Epithelial cell of esophagus (primary cell): ENCODE results near the gene MYH11.
A peak's percentile ranks its signal among the peaks of the same experiment; 100 is the strongest.

ENCODE experiments used
- DNase-seq: peaks from one replicate; pipeline ENCODE4 v3.0.0; 2010; ENCODE audit warnings: low read depth
- H3K4me3 ChIP-seq: 2 replicates; pipeline ENCODE4 v1.5.1; 2011; ENCODE audit warnings: mild to moderate bottlenecking, low read length, control low read depth
- TF ChIP-seq, protein P1 (sequence below): IDR thresholded peaks from 2 replicates; pipeline ENCODE4 v1.5.1; 2011; ENCODE audit warnings: low read depth, mild to moderate bottlenecking, low read length, control low read depth, inconsistent platforms; ENCODE audit not compliant: insufficient read depth; ENCODE audit errors: missing control alignments

Gene MYH11

DNA sequence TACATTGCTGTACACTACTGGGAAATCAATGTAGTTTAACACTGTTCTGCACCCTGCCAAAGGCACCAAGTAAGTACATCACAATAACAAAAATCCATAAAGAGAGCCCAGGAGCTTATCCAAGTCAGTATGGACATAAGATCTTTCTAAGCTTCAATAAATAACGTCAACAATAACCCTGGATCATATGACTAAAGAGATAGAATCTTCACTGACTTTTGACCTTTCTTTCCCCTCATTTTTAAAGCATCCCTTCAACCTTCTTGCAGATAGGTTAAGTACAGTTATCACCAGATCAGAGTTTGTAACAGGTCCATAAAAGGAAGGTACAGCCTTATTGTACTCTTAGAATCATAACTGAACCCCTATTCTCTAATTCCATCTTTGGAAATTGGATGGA is 29.2 kb upstream of the MYH11 start:
- TF ChIP-seq, protein P1, sequence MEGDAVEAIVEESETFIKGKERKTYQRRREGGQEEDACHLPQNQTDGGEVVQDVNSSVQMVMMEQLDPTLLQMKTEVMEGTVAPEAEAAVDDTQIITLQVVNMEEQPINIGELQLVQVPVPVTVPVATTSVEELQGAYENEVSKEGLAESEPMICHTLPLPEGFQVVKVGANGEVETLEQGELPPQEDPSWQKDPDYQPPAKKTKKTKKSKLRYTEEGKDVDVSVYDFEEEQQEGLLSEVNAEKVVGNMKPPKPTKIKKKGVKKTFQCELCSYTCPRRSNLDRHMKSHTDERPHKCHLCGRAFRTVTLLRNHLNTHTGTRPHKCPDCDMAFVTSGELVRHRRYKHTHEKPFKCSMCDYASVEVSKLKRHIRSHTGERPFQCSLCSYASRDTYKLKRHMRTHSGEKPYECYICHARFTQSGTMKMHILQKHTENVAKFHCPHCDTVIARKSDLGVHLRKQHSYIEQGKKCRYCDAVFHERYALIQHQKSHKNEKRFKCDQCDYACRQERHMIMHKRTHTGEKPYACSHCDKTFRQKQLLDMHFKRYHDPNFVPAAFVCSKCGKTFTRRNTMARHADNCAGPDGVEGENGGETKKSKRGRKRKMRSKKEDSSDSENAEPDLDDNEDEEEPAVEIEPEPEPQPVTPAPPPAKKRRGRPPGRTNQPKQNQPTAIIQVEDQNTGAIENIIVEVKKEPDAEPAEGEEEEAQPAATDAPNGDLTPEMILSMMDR = no peak
- no peak overlapping the region for H3K4me3 ChIP-seq
- DNase-seq = no peak

DNA sequence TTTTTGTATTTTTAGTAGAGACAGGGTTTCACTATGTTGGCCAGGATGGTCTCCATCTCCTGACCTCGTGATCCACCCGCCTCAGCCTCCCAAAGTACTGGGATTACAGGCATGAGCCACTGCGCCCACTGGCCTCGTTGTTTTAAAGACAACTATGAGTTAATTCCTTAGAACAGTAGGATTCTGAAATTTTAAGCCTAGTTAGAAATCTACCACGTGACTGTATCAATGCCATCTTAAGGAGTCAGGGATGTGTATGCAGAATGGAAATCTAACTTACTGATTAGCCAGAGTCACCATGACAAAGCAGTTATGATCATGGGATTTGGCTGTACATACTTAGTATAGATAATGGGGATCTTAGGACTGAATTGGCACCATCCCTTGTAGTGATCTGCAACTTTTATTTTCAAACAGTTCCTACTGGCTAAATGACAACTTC is 28.8 kb upstream of the MYH11 start:
- no peak overlapping the region for H3K4me3 ChIP-seq
- no peak for DNase-seq
- TF ChIP-seq, protein P1 = no peak

DNA sequence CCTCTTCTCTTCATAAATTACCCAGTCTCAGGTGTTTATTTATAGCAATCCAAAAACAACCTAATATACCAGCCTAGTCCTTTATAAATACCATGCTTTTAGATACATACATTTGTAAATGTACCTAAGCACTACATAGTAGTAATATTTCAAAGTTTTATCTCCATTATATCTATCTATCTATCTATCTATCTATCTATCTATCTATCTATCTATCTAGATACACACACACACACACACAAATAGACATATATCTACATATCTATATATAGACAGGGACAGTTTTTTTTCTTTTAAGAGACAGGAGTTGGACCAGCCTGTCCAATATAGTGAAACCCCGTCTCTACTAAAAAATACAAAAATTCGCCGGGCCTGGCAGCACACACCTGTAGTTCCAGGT is 25.7 kb upstream of the MYH11 start:
- no peak for DNase-seq
- no peak overlapping the region for H3K4me3 ChIP-seq
- TF ChIP-seq, protein P1 = no peak

DNA sequence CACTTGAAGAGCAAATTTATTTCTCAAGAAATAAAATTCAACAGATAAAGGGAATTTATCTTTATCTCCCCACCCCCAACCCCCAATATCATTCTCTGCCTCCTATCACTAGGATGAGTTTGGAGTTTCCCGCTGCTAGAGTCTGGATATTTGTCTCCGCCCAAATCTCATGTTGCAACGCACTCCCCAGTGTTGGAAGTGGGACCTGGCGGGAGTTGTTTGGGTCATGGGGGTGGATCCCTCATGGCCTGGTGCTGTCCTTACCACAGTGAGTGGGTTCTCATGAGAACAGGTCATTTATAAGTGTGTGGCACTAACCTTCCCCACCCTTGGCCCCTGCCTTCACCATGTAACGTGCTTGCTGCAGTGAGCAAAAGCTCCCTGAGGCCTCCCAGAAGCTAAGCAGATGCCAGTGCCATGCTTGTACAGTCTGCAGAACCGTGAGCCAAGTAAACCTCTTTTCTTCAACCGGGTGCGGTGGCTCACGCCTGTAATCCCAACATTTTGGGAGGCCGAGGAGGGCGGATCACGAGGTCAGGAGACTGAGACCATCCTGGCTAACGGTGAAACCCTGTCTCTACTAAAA is 25.1 kb upstream of the MYH11 start:
- TF ChIP-seq, protein P1 = no peak
- no peak for DNase-seq

DNA sequence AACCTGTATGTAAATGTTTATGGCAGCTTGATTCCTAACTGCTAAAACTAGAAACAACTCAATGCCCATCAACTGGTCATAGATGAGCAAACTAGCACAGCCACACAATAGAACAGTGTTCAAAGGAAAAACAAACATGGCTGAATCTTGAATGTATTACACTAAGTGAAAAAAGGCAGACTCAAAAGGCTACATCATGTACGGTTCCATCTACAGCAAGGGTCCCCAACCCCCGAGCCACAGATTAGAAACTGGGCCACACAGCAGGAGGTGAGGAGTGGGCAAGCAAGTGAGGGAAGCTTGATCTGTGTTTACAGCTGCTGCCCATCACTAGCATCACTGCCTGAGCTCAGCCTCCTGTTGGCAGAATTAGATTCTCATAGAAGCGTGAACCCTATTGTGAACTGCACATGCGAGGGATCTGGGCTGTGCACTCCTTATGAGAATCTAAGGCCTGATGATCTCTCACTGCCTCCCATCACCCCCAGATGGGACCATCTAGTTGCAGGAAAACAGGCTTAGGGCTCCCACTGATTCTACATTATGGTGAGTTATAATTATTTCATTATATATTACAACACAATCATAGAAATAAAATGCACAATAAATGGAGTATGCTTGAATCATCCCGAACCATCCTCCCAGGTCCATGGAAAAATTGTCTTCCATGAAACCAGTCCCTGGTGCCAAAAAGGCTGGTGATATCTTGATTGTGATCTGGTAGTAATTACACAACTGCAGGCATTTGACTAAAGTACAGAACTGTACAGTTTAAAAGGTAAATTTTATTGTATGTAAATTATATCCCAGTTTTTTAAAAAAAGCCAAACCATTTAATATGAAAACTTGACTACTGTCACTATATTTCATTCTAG is 23.8 kb upstream of the MYH11 start:
- DNase-seq = no peak
- H3K4me3 ChIP-seq = no peak overlapping the region
- TF ChIP-seq, protein P1 = no peak

More for the DNA sequence above, 25.1 kb upstream of the MYH11 start:
- no peak overlapping the region for H3K4me3 ChIP-seq

DNA sequence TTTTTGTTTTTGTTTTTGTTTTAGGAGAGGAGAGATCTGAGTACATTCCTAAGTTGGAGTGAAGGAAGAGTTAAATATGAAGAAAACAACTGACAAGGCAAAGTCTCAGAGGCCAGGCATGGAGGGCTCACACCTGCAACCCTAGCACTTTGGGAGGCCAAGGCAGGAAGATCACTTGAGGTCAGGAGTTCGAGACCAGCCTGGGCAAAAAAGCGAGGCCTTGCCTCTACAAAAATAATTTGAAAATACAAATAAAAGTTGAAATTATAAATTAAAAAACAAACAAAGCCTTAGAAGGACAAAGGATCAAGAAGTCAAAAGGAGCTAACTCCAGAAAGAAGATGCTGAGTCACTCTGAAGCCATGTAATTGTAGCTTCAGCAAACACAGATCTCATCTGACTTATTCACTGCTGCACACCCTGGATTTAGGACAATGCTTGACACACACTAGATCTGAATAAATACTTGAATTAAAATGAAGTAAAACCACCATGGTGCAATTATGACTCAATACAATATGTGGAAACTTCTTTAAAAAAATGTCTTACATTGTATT is 22.5 kb upstream of the MYH11 start:
- TF ChIP-seq, protein P1 = no peak
- DNase-seq = peak; percentile 95
- H3K4me3 ChIP-seq = no peak overlapping the region

DNA sequence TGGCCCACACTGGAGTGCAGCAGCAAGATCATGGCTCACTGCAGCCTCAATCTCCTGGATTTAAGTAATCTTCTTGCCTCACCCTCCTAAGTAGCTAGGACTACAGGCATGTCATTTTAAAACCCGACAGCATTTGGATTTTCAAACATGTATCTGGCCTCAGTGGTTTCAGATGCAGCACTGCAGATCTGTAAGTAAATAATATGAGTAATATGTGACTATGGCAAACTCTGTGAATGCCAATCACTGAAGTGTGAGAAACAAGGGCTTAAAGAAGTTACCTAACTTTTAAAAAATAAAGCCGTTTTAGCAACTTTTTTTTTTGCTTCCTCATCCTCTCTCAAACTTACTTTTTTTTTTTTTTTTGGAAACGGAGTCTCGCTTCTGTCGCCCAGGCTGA is 19.7 kb upstream of the MYH11 start:
- TF ChIP-seq, protein P1 = no peak
- DNase-seq = no peak

More for the DNA sequence above, 19.7 kb upstream of the MYH11 start:
- no peak overlapping the region for H3K4me3 ChIP-seq
